ENCODE data around the gene AKIRIN2. TPM values are rescaled to one million over a fixed set of nuclear protein-coding genes. Genes with fewer than 3 reads are reported as not detected.

AKIRIN2 gene
- total and polyA plus RNA-seq, 4 donors, result 11.0 to 18.8 (median 14.4) TPM

DNA sequence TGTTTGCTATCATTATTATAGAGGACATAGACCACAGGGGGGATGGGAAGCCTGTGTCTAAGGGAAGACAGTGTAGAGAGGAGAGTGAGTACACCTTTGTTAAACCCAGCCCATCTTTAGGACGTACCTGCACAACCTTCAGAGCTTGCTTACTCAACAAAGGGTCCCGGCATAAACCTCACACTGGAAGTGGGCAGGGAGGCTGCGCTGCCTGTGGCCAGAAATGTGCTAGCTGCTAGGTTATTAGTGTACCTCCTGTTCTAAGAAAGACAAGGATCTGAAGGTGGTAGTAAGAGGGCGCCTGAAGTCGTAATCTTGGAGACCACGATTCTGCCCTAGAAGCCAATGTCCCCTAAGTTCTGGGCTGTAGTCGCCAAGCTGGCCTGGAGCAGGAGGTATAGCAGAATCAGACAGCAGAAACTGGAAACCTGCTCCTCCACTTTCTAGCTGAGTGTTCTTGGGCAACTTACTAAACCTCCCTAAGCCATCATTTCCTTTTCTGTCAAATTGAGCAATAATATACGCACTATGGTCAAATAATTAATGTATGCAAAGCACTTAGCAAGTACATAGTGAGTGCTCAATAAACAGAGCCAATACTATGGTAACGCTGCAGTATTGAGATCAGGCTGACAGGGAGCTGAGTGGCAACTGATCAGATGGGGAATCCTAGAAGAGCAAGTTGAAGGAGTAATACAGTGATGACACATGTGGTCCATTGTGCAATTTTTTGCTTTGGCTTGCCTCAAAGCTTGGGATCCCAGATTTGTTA is 16.8 kb upstream of the AKIRIN2 start:
- no peak for TF ChIP-seq YY1 (IDR thresholded peaks at IDR 0.05)
- TF ChIP-seq NR2F2 (IDR thresholded peaks at IDR 0.05), result no peak
- no peak for TF ChIP-seq GABPA (IDR thresholded peaks at IDR 0.05 in 1 of 2, conservative IDR thresholded peaks at IDR 0.05 in 1 of 2)
- TF ChIP-seq EGR1 (IDR thresholded peaks at IDR 0.05; ENCODE audit: low read depth in 2 of 2), result no peak
- TF ChIP-seq HNF4A (conservative IDR thresholded peaks at IDR 0.05), result no peak
- no peak for TF ChIP-seq FOXA1 (IDR thresholded peaks at IDR 0.05)
- TF ChIP-seq, protein P1, sequence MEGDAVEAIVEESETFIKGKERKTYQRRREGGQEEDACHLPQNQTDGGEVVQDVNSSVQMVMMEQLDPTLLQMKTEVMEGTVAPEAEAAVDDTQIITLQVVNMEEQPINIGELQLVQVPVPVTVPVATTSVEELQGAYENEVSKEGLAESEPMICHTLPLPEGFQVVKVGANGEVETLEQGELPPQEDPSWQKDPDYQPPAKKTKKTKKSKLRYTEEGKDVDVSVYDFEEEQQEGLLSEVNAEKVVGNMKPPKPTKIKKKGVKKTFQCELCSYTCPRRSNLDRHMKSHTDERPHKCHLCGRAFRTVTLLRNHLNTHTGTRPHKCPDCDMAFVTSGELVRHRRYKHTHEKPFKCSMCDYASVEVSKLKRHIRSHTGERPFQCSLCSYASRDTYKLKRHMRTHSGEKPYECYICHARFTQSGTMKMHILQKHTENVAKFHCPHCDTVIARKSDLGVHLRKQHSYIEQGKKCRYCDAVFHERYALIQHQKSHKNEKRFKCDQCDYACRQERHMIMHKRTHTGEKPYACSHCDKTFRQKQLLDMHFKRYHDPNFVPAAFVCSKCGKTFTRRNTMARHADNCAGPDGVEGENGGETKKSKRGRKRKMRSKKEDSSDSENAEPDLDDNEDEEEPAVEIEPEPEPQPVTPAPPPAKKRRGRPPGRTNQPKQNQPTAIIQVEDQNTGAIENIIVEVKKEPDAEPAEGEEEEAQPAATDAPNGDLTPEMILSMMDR (IDR thresholded peaks at IDR 0.05; ENCODE audit: low read depth, low read length, missing input control), result no peak
- no peak for TF ChIP-seq HNF4G (IDR thresholded peaks at IDR 0.05)
- no peak for TF ChIP-seq ZBTB33 (IDR thresholded peaks at IDR 0.05)
- TF ChIP-seq TAF1 (conservative IDR thresholded peaks at IDR 0.05), result no peak
- TF ChIP-seq JUND (IDR thresholded peaks at IDR 0.05), result no peak
- TF ChIP-seq, protein P2, sequence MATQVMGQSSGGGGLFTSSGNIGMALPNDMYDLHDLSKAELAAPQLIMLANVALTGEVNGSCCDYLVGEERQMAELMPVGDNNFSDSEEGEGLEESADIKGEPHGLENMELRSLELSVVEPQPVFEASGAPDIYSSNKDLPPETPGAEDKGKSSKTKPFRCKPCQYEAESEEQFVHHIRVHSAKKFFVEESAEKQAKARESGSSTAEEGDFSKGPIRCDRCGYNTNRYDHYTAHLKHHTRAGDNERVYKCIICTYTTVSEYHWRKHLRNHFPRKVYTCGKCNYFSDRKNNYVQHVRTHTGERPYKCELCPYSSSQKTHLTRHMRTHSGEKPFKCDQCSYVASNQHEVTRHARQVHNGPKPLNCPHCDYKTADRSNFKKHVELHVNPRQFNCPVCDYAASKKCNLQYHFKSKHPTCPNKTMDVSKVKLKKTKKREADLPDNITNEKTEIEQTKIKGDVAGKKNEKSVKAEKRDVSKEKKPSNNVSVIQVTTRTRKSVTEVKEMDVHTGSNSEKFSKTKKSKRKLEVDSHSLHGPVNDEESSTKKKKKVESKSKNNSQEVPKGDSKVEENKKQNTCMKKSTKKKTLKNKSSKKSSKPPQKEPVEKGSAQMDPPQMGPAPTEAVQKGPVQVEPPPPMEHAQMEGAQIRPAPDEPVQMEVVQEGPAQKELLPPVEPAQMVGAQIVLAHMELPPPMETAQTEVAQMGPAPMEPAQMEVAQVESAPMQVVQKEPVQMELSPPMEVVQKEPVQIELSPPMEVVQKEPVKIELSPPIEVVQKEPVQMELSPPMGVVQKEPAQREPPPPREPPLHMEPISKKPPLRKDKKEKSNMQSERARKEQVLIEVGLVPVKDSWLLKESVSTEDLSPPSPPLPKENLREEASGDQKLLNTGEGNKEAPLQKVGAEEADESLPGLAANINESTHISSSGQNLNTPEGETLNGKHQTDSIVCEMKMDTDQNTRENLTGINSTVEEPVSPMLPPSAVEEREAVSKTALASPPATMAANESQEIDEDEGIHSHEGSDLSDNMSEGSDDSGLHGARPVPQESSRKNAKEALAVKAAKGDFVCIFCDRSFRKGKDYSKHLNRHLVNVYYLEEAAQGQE (IDR thresholded peaks at IDR 0.05), result no peak
- no peak for TF ChIP-seq RAD21 (IDR thresholded peaks at IDR 0.05)
- no peak for TF ChIP-seq RXRA (IDR thresholded peaks at IDR 0.05)
- TF ChIP-seq FOXA2 (IDR thresholded peaks at IDR 0.05), result no peak
- TF ChIP-seq SP1 (IDR thresholded peaks at IDR 0.05), result no peak
- no peak for TF ChIP-seq ATF3 (IDR thresholded peaks at IDR 0.05)
- TF ChIP-seq MAX (IDR thresholded peaks at IDR 0.05), result no peak
- Histone ChIP-seq H3K27ac (ENCODE audit: low read depth in 1 of 2, low read length in 2 of 2) (peak overlapping the region in 1 of 2 donors; percentile 28), H3K27me3 (ENCODE audit: control insufficient read depth in 4 of 4, insufficient read depth in 4 of 4, low read length in 3 of 4) (no peaks in the 10 kb centered on the region), H3K9me3 (ENCODE audit: control insufficient read depth in 4 of 4, low read length in 3 of 4) (no peaks in the 10 kb centered on the region), H3K9ac (ENCODE audit: low read depth in 1 of 2, low read length in 2 of 2) (no peak overlapping the region), H3K4me1 (ENCODE audit: control insufficient read depth in 4 of 4, insufficient read depth in 4 of 4, low read length in 3 of 4) (peaks cover 2 to 13% (median 7%) of the 10 kb centered on the region in 4 donors), H3K4me3 (ENCODE audit: low read depth in 1 of 3, low read length in 3 of 3) (no peak overlapping the region), H3K36me3 (ENCODE audit: control insufficient read depth in 4 of 4, insufficient read depth in 3 of 4, low read depth in 1 of 4, low read length in 3 of 4) (no peaks in the 10 kb centered on the region)
- DNase-seq (ENCODE audit: low spot score), result no peak
- 84% methylated on average over 9 of the region's 9 CpGs for WGBS
